Fibroblast of skin of abdomen (primary cell): ENCODE results near the gene KRTAP4-5.
"Not testable (repeated sequence)": the region's sequence is repeated elsewhere in the genome, so short reads cannot be mapped to it uniquely, and the experiment has no call there.

ENCODE experiments used
- DNase-seq: peaks from one replicate; pipeline ENCODE4 v3.0.0-alpha.2; 2013

KRTAP4-5 gene

DNA sequence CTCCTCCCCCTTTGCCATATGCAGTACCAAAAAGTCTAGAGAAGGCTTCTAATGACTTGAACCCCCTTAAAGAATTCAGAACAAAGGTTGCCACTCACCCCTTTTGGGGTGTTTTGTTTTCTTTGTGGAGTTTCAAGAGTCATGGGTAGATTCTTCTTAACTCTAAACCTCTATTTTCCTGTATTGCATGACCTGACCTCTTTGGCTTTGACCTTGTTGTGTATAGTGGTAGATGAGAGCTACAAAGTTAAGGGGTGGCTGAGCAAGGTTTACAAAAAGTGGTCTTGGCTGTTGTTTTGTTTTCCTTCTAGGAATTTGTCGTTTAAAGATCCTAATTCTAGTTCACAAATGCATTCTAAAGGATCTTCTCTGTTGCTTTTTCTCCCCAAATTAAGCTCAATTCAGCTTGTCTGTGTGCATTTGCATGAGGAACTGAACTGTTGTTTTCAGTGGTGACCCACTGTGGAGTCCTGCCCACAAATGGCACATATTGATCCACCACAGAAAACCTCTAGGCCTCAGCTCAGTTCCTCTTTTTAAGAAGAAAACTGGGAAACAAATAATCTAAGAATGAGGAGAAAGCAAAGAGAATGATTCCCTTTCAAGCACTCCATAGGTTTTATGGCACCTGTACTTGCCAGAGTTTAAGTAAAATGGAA lies 40.8 kb downstream of the KRTAP4-5 start:
- not testable (repeated sequence) for DNase-seq

DNA sequence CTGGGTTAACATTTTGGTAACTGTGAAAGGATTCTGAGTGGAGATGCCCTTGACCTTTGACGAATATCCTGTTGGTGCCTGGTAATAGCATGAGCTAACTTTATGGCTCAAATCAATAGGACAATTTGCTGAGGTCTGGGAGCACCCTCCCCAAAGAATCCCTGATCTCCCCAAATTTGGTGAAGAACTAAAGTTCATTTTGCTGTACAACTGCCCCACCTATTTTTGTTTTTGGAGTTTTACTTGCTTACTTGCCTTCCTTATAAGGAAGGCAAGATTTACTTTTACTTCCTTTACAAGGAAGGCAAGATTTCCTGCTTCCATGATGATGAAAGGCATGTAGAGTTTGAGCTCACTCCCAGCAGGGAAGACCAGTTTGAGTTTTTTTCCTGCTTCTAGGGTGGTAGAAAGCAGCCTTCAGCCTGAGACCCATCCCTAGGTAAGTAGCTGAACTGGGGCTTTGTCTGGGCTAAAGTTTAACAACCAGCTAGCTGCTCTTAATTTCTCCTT lies 41.6 kb downstream of the KRTAP4-5 start:
- DNase-seq: no peak

DNA sequence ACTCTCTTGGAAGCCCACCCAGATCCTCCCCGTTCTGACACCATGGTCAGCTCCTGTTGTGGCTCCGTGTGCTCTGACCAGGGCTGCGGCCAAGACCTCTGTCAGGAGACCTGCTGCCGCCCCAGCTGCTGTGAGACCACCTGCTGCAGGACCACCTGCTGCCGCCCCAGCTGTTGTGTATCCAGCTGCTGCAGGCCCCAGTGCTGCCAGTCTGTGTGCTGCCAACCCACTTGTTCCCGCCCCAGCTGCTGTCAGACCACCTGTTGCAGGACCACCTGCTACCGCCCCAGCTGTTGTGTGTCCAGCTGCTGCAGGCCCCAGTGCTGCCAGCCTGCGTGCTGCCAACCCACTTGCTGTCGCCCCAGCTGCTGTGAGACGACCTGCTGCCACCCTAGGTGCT lies 44.3 kb downstream of the KRTAP4-5 start, which contains the start of gene KRTAP4-9:
Gene KRTAP4-9 (plus strand): TSS at position 43 of the 400 bp plus-strand sequence. CDS start 0 bp downstream, at position 43.
- DNase-seq: not testable (repeated sequence)

DNA sequence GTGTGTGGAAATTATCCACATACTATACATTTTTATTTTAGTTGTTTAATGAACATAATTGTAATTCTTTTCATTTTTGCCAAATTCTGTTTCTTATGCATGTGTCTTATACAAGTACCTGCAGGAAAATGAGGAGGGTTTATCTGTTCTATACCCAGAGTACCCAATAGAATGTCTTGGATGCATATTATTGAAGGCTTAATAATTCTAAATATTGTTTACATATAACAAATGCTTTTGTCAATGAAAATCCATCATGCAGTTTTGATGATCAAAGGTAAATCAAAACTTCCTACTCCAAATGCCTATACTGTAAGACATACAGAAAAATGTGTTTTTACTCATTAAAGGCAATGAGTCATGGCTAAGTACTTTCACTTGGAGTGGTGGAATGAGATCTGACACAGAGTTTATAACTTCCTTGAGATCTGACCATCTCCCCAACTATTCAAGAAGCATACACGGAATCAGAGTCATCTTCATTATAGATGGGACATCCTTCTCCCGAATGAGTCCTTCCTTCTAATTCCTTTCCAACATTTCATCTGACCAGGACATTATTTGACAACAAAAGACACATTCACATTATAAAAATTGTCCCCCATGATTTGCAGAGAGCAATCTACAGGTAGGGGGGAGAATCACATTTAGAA lies 45.1 kb downstream of the KRTAP4-5 start:
- DNase-seq: peak; percentile 85

DNA sequence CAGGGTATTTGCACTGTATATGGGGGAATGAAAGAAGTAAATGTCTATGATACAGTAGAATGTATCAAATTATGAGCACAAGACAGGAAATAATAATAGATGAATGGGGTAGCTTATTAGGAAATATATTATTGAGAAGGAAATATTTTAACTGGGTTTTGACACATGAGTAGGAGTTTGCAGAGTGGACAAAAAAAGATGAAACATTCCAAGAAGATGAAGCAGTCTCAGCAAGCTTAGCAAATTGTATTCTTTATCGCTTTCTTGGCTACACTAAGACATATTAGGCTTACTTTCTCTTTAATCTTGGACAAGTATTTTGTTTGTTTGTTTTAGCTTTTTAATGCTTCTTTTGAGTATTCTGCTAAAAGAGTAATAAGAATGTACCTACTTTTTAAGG lies 45.7 kb downstream of the KRTAP4-5 start:
- DNase-seq: peak; percentile 35

DNA sequence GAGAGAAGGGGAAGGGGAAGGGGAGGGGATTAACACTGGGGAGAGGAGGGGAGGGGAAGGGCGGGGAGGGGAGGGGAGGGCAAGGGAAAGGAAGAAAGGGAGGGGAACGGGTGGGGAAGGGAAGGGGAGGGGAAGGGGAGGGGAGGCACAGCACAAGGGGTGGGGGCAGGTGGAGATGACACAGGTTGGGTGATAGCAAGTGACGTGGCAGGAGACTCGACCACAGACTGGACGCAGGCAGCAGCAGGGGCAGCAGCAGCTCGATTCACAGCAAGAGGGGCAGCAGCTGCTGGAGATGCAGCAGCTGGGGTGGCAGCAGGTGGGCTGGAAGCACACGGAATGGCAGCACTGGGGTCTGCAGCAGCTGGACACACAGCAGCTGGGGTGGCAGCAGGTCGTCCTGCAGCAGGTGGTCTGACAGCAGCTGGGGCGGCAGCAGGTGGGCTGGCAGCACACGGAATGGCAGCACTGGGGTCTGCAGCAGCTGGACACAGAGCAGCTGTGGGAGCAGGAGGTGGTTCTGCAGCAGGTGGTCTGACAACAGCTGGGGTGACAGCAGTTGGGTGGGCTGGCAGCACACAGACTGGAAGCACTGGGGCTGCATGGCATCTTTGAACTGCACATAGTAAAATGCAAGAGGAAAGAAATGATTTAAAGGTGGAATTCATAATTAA lies 47.9 kb downstream of the KRTAP4-5 start, which contains the start of gene KRTAP4-16:
Gene KRTAP4-16 (minus strand): TSS at position 624 of the 674 bp plus-strand sequence. CDS start 0 bp downstream, at position 624.
- DNase-seq: no peak

DNA sequence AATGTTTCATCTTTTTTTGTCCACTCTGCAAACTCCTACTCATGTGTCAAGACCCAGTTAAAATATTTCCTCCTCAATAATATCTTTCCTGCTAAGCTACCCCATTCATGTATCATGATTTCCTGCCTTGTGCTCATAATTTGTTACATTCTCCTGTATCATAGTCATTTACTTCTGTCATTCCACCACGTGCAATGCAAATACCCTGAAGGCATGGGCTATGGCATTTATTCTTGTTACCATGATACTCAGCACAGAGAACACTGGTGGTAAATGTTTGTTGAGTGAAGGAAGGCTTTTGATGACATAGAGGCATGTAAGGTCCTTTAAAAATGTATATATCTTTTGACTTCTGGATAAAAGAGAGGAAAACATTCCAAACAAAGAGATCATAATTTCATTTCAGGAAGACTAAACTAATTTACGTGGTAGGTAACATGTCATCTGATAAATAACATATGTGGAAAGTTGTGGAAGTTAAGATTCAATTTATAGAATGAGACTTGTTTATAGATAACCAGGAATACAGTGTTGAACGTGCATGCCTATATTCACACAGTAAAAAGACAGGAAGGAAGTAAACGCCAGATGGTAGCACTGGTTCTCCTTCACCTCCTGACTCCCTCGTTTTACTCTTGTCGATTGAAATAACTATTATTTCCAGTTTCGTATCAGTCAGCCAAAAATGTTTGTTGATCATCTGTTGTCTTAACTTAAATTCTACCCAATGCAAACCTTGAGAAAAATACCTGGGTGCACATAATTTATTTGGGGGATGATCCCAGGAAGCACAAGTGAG lies 49.7 kb downstream of the KRTAP4-5 start:
- peak; percentile 86 for DNase-seq
